HG02571 (cell line): ENCODE data around the gene AGMO.

ENCODE experiments used
- ATAC-seq: cut with Tn5 transposase; IDR thresholded peaks from one replicate; pipeline ENCODE4 v1.9.1; 2021; ENCODE audit warnings: mild to moderate bottlenecking, moderate library complexity; ENCODE audit not compliant: unreplicated experiment

The AGMO gene

DNA sequence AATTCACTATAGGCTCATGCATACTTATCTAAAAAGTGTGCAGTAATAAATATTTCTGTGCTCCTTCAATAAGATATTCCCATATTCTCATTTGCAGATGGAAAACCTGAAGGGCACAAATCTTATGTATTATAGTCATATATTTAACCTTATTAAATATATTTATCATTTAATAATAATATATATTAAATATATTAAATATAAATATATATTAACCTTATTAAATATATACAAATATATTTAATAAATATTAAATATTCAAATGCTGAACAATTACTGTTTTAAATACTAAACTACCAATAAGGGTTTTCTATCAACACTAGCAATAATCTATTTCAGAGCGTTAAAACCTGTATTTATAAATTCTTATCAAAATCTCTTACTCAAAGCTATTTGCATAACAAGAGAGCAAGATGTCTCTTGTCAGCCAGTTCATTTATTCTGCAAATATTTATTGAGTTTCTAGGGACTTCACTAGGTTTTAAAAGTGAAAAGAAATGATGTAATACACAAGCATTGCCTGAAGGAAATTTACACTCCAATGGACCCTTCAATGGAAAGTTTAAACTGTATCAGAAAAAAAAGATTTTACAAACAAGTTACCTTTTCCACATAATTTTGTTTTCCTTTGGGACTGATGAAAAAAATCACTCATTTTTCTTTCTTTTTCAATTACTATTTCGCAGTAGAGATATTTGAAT is 159.2 kb downstream of the AGMO start:
- ATAC-seq = no peak

DNA sequence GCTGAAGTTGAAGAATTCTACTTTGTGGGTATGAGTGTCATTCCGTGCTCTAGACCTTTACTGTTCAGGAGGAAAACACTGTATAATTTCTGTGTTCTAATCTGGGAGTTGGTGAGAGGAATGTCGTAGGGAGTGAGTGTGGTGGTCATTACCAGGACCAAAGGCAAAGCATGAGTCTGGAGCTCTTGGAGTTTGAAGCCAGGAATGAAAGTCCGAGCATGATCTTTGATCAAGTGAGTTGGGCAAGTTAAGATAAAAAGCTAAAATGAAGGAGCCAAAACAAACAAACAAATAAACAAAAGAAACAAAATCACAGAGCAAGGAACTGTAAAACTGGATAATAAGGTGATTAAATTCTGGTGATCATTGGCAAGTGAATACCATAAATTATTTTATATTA is 161.4 kb downstream of the AGMO start:
- ATAC-seq = no peak

DNA sequence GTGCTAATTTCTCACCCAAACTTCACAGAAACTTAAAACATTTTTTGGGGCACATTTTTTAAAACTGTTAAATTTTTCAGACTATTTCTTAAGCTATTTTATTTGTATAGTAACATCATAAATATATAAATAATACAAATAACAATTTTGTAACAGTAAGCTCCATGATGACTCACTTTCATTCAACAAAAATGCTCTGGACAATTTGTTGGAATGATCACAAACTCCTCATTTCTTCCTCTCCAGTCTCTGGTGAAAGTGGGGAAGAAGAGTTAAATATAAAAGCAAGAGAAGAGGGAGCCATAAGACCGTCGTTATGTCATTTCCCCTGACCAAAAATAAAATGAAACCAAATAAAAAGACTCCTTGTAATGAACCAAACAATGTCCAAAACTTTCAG is 162.4 kb downstream of the AGMO start:
- ATAC-seq = no peak

DNA sequence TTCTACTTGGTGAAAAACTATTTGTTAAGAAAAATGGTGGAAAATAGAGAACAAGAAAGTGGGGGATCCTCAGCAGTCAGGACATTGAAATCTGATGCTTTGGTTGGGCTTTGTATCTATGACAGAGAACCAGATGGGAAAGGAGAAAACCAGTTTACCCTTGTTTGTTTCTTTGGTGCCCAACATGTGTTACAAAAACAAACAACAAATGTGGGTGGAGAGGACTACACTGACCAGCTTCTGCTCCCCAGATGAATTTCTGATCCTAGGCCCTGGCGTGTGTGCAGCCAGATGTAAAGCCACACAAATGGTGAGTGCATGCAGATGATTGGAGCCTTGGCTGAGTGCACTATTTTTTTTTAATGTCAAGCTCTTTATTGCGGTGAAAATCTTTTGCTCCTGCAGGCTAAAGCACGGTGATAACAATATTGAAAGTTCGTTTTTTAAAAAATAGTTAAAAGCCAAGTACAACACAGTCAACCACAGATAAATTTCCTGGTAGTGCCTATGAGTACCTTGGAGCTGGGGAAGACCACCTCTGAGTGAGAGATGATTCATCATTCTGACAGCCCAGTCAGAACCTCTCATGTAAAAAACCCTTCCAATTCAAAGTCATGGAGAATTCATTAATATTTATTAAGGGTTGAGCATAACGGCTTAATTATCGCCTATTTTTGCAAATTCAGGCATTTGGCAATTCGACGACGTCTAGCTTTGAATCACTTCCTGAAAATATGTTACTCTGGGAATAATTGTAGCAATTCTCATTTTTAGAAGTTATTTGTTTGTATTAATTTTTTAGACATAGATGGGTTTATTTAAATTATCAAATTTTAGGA is 163.7 kb downstream of the AGMO start:
- ATAC-seq = no peak

DNA sequence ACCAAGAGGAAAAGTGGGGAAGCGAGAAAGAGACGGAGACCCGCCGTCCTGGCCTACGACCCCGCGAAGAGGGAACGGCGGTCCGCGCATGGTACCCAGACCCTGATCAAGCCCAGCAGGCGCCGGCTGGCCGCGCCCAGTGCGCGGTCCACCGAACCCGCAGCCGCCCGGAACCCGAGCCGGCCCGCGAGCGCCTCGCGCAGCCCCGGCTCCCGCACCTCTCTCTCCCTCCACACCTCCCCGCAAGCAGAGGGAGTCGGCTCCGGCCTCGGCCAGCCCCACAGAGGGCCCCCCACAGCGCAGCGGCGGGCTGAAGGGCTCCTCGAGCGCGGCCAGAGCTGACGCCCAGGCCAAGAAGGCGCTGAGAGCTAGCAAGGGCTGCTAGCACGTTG is 164.7 kb downstream of the AGMO start:
- ATAC-seq = no peak

DNA sequence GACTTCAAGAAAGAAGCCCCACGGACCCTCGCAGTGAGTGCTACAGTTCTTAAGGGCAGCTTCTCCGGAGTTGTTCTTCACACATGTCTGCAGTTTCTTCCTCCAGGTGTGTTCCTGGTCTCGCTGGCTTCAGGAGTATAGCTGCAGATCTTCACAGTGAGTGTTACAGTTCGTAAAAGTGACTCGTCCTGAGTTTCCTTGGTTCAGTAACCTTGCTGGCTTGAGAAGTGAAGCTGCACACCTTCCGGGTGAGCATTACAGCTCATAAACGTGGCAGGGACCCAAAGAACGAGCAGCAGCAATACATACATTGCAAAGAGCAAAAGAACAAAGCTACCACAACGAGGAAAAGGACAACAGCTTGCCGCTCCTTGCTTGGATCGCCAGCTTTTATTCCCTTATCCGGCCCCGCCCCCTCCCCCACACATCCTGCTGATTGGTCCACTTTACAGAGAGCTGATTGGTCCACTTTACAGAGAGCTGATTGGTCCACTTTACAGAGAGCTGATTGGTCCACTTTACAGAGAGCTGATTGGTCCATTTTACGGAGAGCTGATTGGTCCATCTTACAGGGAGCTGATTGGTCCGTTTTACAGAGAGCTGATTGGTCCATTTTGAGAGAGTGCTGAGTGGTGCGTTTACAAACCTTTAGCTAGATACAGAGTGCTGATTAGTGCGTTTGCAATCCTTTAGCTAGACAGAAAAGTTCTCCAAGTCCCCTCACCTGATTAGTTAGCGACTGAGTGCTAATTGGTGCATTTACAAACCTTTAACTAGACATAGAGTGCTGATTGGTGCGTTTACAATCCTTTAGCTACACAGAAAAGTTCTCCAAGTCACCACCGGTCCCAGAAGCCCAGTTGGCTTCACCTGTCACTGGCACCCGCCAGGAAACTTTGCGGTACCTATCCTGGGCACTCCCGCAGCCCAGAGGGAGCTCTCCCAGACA is 165.3 kb downstream of the AGMO start:
- no peak for ATAC-seq

DNA sequence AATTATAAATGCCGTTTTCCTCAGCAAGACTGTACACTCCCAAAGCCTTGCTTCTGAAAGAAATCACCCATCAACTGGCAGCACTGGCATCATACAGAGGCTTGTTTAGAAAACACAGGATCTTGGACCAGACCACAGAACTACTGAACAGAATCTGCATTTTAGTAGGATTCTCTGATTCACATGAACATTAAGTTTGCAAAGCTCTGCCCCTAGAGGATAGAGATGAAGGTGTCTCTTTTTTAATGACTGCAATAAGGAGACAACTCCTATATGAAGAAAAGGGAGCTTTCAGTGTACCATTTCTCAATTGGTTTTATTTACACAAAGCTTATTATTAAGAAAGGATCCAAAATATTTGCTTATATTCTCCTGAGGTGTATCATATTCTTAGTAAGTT is 172.7 kb downstream of the AGMO start:
- ATAC-seq = no peak

DNA sequence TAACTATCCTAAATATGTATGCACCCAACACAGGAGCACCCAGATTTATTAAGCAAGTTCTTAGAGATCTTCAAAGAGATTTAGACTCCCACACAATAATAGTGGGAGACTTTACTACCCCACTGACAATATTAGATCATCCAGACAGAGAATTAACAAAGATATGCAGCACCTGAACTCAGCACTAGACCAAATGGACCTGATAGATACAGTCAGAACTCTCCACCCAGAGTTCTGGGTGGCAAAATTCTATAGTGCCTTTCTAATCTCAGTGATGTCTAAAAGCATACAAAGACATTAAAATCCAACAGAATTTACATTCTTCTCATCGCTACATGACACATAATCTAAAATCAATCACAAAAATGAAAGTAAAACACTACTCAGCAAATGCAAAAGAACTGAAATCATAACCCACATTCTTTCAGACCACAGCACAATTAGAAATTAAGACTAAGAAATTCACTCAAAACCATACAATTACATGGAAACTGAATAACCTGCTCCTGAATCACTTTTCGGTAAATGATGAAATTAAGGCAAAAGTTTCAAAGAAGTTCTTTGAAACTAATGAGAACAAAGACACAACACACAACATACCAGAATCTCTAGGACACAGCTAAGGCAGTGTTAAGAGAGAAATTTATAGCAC is 183.2 kb downstream of the AGMO start:
- ATAC-seq = no peak

DNA sequence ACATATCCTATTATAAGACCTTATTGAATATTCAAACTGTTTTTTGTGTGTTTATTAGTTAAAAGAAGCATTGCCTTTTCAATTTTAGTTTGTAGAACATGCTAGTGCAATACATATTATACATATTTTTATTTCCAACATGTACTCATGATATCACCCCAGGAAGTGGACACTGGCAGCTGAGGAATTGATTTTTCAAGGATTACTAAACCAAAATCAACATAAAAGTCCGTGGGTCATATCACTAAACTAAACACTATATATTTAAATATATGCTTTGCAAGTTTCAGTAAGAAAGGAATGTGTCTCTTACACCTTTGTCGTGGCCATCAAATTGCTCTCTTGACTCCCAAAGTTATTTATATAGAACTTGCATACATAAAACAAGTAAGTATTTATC is 185.2 kb downstream of the AGMO start:
- no peak for ATAC-seq

DNA sequence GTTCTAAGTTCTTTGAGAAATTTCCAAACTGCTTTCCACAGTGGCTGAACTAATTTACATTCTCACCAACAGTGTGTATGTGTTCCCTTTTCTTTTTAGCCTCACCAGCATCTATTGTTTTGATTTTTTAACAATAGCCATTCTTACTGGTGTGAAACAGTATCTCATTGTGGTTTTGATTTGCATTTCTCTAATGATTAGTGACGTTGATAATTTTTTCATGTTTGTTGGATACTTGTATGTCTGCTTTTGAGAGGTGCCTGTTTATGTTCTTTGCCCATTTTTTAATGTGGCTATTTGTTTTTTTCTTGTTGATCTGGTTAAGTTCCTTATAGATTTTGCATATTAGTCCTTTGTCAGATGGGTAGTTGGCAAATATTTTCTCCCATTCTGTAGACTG is 191.4 kb downstream of the AGMO start:
- ATAC-seq = no peak

DNA sequence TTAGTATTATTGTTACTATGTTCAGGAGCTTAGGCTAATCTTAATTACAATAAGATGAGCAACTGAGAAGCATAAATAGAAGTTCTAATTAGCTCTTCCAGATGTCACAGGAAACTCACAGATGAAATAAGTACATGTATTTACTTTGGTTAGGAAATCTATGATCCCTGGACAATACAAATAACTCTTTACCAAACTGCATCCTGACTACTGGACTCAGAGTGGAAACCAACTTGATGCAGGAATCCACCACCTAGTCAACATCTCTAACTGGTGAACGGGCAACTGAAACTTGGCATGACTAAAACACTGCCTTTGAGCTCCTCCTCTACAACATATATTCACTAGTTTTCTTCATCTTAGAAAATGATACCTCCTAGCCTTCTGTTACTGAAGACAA is 193.2 kb downstream of the AGMO start:
- ATAC-seq = no peak

DNA sequence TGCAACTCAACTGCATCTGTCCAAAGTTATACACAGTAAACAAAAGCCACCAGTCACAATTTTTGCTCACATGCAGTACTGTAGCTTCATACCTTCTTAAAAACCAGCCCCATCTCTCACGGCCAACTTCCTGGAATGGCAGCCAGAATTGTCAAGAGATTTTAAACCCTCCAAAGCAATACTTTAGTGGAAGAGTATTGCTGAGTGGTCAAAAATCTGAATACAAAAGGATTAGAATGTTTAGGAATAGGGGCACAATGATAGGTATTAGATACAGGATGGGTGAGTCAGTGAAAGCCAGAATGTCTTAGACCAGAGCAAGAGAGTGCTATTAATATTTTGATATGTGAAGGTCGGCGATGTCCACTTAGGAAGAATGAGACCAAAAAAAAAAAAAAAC is 193.9 kb downstream of the AGMO start:
- no peak for ATAC-seq

DNA sequence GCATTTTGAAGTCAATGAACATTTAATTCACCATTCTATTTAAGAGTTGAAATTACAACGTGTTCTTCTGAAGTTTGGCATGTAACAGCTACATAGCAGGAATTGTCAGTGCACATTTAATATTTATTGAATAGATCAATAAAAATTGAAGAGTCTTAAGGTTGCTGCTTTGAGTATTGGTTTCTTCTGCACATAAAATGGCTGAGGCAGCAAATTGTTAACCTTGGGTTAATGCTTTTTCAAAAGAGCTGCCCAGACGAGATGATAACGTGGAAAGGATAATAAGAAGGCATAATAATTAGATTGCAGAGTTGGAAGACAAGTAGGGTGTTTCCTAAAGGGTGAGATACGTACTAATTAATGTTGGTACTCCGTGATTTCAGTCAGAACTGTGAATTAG is 203.7 kb downstream of the AGMO start:
- no peak for ATAC-seq

DNA sequence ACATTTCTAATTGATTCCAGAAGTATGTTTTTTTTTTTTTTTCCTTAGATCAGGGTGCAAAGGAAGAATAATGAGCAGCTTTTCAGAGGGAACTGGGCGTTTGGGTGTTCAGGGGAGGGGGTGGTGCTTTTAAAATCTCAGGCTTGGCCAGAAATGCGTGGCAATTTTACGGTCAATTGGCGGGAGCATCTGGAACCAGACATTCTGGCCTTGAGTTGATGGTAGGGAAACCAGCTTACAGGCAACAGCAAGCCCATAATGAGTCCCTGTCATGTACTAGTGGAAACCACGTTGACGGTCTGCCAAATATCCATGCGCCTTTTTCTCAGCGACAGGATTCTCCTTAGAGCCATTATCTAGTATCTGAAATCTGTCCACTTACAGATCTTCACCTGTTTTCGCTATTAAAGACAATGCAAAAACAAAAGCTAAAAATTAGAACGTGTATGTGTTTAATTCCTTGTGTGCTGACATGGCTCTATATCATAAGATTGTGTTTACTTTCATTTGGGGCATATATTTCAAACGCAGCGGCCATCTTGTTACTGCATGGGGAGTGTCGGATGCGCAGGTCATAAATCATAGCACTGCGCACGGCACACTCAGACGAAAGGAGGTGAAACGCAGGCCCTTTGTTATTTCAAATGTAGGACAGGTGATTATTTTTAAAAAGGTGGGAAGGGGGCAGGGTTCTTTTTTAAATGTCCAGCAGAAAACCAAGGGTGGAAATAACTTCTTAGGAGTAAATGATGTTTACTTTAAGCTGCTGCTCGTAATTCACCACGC is 209.2 kb downstream of the AGMO start:
- ATAC-seq = no peak

DNA sequence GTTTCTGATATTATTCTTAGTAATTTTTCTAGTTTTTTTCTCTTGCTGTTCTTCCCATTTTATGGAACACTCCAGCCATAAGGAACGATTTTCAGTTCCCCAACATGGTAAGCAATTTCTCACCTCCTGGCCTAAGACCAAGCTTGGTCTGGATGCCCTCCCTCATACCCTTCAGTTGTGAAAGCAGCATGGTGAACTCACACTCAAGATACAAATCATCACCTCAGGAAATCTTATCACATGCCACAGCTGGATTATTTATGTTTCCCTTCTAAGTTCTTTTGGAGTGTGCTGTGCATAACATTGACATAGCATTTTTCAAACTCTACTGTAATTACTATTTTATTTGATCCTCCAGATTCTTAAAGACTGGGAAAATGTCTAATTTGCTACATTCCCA is 216.6 kb downstream of the AGMO start:
- ATAC-seq = no peak

DNA sequence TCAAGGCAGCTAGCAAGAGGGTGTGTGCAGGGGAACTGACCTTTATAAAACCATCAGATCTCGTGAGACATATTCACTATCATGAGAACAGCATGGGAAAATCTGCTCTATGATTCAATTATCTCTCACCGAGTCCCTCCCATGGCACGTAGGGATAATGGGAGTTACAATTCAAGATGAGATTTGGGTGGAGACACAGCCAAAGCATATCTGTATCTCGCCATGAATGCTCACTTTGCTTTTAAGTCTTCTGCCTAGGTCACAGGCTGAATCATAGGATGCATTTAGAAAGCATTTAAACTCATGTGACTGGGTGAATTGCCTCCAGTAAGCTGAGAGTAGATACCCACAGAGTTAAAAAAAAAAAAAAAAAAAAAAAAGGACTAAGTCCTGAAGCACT is 220.0 kb downstream of the AGMO start:
- no peak for ATAC-seq

DNA sequence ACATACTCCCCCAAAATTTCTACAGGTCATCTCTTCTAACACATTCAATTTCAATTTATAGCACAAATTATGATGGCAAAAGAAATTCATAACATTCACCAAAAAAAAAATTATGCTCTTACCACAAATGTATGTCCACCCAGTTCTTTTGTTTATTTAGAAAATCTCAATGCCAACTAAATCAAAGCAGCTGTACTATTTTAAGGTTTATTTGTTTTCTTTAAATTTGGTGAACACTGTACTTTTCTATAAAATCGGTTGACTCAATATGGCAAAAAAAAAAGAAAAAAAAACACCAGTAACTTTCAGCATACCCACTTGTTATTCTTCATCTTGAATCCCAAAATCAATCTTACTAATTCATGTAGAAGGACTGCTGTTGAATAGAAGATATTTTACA is 225.7 kb downstream of the AGMO start:
- ATAC-seq = no peak

DNA sequence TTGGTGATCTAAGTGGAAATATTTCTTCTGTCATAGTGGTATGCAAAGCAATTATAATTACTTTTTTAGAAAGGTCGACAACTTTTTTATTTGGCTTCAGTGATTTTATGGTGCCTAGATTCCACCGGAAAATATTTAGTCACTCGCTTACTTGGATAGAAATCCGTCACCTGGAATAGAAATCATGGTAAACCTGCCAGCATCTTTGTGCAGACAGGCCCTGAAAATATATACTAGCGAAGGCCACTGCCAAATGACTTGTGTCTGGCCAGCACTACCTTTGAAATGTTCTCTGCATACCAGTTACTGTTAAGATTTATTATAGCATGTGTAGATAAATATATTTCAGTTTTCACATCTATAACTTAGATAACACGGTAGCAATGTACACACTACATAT is 226.4 kb downstream of the AGMO start:
- no peak for ATAC-seq

DNA sequence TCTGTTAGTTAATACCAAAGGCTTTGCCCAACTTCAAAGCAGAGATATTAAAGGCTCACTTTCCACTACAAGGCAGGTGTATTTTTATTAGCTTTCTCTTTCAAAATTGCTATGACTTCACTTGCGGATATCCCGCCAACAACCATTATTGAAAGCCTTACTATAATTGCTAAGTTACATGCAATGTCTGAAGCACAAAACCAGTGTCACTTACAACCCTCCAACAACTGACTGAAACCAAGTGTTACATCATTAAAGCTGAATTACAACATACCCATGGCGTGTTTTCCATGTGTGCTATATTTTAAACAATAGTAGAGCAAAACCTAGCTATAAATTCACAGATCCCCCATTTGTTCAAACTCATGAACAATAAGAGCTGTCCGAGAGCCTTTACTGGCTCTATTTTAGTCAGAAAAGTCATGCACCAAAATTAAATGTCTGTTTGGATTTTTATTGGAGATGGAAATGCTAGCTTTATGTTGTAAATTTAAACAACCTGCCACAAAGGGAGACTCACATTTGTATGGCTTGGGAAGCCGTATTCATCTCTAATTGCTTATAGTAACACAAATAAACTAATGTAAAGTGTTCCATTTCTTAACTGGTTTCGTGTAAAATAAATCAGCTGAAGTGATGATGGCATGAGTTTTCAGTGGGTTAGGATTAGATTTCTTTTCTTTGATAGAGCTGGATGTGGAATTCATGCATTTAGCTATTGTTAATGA is 227.1 kb downstream of the AGMO start:
- ATAC-seq = no peak

DNA sequence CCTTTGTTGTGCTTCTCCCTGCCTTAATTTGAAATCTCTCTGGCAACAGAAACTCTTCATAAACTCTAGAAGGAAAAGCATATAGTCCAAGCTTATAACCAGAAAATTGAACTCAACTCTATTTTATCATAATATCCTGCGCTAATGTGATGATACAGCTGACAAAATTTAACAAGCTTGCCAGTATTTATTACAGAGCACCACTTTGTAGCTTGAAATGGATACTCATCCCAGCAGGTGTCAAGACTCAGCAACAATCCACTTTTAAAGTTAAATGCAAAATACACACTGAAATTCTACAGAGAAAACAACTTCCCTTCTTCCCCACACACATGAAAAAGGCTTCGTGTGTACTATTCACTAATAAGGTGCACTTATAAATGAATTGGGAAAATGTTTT is 228.9 kb downstream of the AGMO start:
- no peak for ATAC-seq
